Kidney (tissue), 14 donors: ENCODE data around the gene RUVBL1. TPM values are rescaled to one million over a fixed set of nuclear protein-coding genes. Genes with fewer than 3 reads are reported as not detected.
A peak's percentile ranks its signal among the peaks of the same experiment; 100 is the strongest.

Source experiments
- DNase-seq, 5 donors: peaks; one replicate each; pipeline ENCODE4 v3.0.0-alpha.2; 2013 to 2020
- FAIRE-seq: peaks from 2 replicates; lab custom pipeline; 2012; peaks lifted over from hg19 to GRCh38; lab: Jason Lieb, UNC
- H3K27ac ChIP-seq, 2 donors: one replicate each; pipeline ENCODE4 v1.7.0; 2013; ENCODE audit warnings: low read depth in 2 of 2, low read length in 2 of 2, inconsistent platforms in 1 of 2
- H3K27me3 ChIP-seq: one replicate; pipeline ENCODE4 v1.7.1; 2013; ENCODE audit warnings: low read length, inconsistent platforms; ENCODE audit not compliant: control insufficient read depth, insufficient read depth
- H3K36me3 ChIP-seq, 3 donors: one replicate each; pipeline versions ENCODE4 v1.7.0 to v1.7.1; 2013; ENCODE audit warnings: low read length in 3 of 3, control low read depth in 1 of 3, inconsistent platforms in 1 of 3; ENCODE audit not compliant: insufficient read depth in 3 of 3, control insufficient read depth in 2 of 3
- H3K4me1 ChIP-seq, 3 donors: one replicate each; pipeline versions ENCODE4 v1.7.0 to v1.7.1; 2013; ENCODE audit warnings: low read length in 3 of 3, inconsistent platforms in 1 of 3, low read depth in 1 of 3; ENCODE audit not compliant: control insufficient read depth in 2 of 3, insufficient read depth in 2 of 3
- H3K4me3 ChIP-seq, 3 donors: one replicate each; pipeline versions ENCODE4 v1.7.0 to v1.8.1; 2013; ENCODE audit warnings: low read length in 3 of 3, control low read depth in 1 of 3, inconsistent platforms in 1 of 3
- H3K9ac ChIP-seq, 3 donors: one replicate each; pipeline versions ENCODE4 v1.7.0 to v1.7.1; 2013; ENCODE audit warnings: low read length in 3 of 3, control low read depth in 1 of 3, inconsistent platforms in 1 of 3
- H3K9me3 ChIP-seq, 3 donors: one replicate each; pipeline versions ENCODE4 v1.7.0 to v1.7.1; 2013; ENCODE audit warnings: low read length in 3 of 3, control low read depth in 1 of 3, inconsistent platforms in 1 of 3; ENCODE audit not compliant: control insufficient read depth in 2 of 3, insufficient read depth in 1 of 3
- CTCF ChIP-seq: IDR thresholded peaks from 3 replicates; pipeline ENCODE4 v1.5.1; 2012; ENCODE audit warnings: mild to moderate bottlenecking, moderate library complexity, borderline replicate concordance; ENCODE audit not compliant: insufficient read depth; ENCODE audit errors: extremely low read depth
- intact Hi-C: fragments of 100-400 bp; cut with DNase I; formaldehyde crosslinking; loops from one replicate; pipeline ENCODE4 v1.11.1; 2022
- polyA plus RNA-seq: library from polyadenylated mRNA; stranded (reverse); fragments of 350-450 nt; fragmentation: Illumina TruSeq; extraction: RNeasy Lipid Tissue Mini Kit (QIAGEN cat#74804); gene quantifications from one replicate; pipeline ENCODE4 v1.2.3, GENCODE V29; 2014; ENCODE audit warnings: low read depth, low replicate concordance; ENCODE audit not compliant: insufficient read depth
- total RNA-seq: library from RNA; stranded (reverse); fragmentation: NEBNext Ultra II Directional; extraction: Animal tissue kit (Norgen Biotek cat#: 25700); gene quantifications from one replicate; pipeline ENCODE4 v1.2.1, GENCODE V29; 2021
- donor health status: control.
- donor health status: control.
- donor health status: control.
- donor health status: control.
- donor health status: control.
- donor health status: DM: yes; HTN: yes; CAD: no.
- donor health status: Normal renal cell carcinoma (clear cell type).

RUVBL1 gene
- total and polyA plus RNA-seq, 2 donors from 2014 or later = 32.7 to 41.9 TPM

DNA sequence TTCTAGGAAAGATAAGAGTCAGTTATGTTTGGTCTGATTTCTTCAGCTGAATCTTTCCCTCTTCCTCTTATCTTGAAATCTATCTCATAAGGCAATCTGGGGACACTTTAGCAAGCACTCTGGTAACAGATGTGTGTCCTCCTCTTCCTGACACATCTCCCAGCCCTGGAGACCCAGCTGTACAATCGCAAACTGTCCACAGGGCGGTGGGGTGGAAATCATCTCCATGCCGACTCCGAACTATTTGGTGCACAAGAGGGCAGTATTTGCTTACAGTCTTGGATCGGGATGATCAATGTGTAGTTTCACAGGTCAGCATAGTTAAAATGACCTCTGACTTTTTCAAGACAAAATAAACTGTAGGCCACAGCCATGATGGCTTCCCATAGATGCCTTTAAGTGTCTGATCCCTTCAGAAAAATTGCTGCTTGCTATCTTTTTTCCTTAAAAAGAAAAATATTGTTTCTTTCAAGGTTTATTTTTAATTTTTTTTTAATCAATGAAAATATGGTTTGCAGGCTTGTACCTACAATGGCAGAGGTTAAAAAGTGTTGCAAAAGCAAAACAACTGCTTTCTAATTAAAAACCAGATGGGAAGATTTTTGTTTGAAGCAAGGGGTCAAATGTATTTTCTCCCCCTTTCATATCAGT lies 47.4 kb upstream of the RUVBL1 start:
- Histone ChIP-seq H3K36me3 (peaks cover 0 to 2% (median 0%) of the 10 kb centered on the region in 3 donors), H3K9ac (no peak overlapping the region), H3K27ac (no peak overlapping the region), H3K27me3 (no peaks in the 10 kb centered on the region), H3K4me1 (peaks cover 4 to 23% (median 6%) of the 10 kb centered on the region in 3 donors), H3K4me3 (no peak overlapping the region), H3K9me3 (no peaks in the 10 kb centered on the region)
- intact Hi-C loops = loop anchor here (10.0 kb wide), 1 partner anchor 324 kb away; the partner anchor contains the start of gene GATA2
- DNase-seq (peak; percentile 80 to 95 (median 82)), FAIRE-seq (peak; percentile 88)
- TF ChIP-seq CTCF = peak; percentile 87

GRCh38 chr3:128168836-128169235 lies 45.2 kb upstream of the RUVBL1 start:
- no peak for TF ChIP-seq CTCF
- Histone ChIP-seq H3K9ac (no peak overlapping the region), H3K36me3 (peaks cover 0 to 2% (median 0%) of the 10 kb centered on the region in 3 donors), H3K27me3 (no peaks in the 10 kb centered on the region), H3K4me1 (peaks cover 4 to 18% (median 6%) of the 10 kb centered on the region in 3 donors), H3K27ac (peak overlapping the region; percentile 2 to 8), H3K9me3 (no peaks in the 10 kb centered on the region), H3K4me3 (no peak overlapping the region)
- no peak for FAIRE-seq
- no peak for DNase-seq
- intact Hi-C loops = no loop called here

DNA sequence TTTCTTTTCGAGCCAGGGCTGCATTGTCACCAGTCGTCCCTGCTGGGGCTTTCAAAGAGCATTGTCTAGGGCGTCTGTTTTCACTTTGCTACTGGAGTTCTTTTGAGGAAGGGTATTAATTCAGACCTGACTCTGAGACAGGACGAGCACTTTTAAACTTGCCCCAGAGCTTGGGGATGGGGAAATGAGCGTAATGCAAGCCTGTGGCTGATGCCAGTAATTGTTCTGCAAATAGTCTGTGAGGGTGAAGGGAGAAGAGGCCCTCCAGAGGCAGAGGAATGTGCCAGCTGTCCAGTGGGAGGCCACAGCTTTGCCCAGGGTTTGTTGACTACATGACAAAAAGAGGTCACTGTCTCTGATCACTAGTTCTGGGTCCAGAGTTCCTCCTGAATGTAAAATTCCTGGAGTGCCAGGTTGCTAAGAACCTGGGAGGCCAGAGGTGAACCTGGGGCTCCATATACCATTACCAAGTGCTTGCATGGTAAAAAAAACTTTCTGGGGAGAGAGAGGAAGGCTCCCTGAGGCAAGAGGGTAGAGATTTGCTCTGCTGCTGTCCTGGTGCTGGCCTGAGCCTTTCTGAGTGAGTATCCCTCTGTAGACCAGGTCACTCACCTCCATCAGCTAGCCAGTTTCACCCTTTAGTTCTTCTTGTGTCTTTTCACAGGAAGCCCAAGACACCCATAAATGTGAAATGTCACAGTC lies 44.5 kb upstream of the RUVBL1 start:
- peaks cover 0 to 2% (median 0%) of the 10 kb centered on the region in 3 donors for H3K36me3 ChIP-seq
- H3K9ac ChIP-seq = no peak overlapping the region
- FAIRE-seq = no peak
- no peaks in the 10 kb centered on the region for H3K27me3 ChIP-seq
- H3K4me3 ChIP-seq = peak overlapping the region in 1 of 3 donors; percentile 13
- H3K4me1 ChIP-seq = peaks cover 4 to 17% (median 6%) of the 10 kb centered on the region in 3 donors
- intact Hi-C loops = no loop called here
- H3K9me3 ChIP-seq = no peaks in the 10 kb centered on the region
- no peak for TF ChIP-seq CTCF
- peak overlapping the region; percentile 8 to 47 for H3K27ac ChIP-seq
- DNase-seq = peak in 2 of 5 donors; percentile 34 to 54
